GM18873 (cell line): ENCODE results near the gene KLHDC1.
"Not testable (repeated sequence)": the region's sequence is repeated elsewhere in the genome, so short reads cannot be mapped to it uniquely, and the experiment has no call there.

Experiments used
- ATAC-seq: cut with Tn5 transposase; IDR thresholded peaks from one replicate; pipeline ENCODE4 v1.9.1; 2021; ENCODE audit warnings: mild to moderate bottlenecking, moderate library complexity, moderate number of reproducible peaks; ENCODE audit not compliant: unreplicated experiment, low FRiP score

KLHDC1 gene

DNA sequence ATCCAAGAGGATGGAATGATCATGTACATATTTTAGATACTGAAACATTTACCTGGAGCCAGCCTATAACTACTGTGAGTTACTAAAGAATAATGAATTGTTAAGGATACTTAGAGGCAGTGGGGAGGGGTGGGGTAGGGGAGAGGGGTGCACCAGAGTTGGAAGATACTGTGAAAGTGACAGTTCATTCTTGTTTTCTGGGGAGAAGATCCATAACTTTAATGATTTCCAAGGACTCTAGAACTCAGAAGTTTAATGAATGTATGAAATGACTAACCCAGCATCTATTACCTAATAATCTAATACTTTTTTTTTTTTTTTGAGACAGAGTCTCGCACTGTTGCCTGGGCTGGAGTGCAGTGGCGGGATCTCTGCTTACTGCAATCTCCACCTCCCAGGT, 85.5 kb downstream of the KLHDC1 start:
- no peak for ATAC-seq

- not testable (repeated sequence) for ATAC-seq
These were observed 88.1 kb downstream of the KLHDC1 start for GRCh38 chr14:49781040-49781439.

- no peak for ATAC-seq
These were observed 90.6 kb downstream of the KLHDC1 start for GRCh38 chr14:49783394-49784014.

GRCh38 chr14:49786315-49786714, 93.4 kb downstream of the KLHDC1 start:
- no peak for ATAC-seq

GRCh38 chr14:49792618-49793017, 99.7 kb downstream of the KLHDC1 start:
- no peak for ATAC-seq

- no peak for ATAC-seq
These were observed 103.1 kb downstream of the KLHDC1 start for GRCh38 chr14:49796025-49796424.
